ENCODE data around the gene TEX19.
"Not testable (repeated sequence)": the region's sequence is repeated elsewhere in the genome, so short reads cannot be mapped to it uniquely, and the experiment has no call there.

Gene TEX19

GRCh38 chr17:82339634-82340580 lies 19.1 kb upstream of the TEX19 start:
- DNase-seq: no peak

DNA sequence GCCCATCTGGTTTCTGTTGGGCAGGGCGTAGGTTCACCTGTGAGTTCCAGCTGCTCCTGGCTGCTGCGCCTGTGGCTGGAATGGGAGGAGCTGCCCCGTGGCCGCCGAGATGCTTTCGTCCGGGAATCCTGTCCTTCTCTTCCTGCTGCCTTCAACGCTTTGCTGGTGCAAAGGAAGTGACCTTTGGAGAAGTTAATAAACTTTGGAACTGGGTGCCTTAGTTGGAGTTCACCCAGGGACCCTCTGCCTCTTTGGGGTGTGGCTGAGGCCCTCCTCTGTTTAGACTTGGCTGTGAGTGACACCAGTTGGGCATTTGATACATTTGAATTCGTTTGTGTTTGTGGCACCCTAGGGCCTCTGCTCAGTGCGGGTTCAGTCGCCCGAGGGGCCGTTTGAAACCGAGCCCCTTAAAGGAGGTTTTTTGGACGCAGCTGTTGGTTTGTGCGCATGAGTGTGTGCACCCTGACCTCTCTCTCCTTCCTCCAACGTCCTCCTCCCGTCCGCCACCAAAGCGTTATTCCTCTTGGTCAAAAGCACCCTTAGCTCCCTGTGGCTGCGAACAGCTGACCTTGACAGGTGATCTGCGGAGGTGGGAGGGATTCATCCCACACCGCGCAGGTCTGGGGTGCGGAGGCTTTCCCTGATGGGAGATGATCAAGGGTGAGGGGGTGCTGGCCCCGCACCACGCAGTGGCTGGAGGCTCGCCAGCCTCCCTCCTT lies 16.5 kb upstream of the TEX19 start:
- DNase-seq: no peak

- DNase-seq: no peak
Measured at GRCh38 chr17:82343560-82343959, 15.5 kb upstream of the TEX19 start.

GRCh38 chr17:82344175-82344907 lies 14.7 kb upstream of the TEX19 start:
- DNase-seq: no peak

DNA sequence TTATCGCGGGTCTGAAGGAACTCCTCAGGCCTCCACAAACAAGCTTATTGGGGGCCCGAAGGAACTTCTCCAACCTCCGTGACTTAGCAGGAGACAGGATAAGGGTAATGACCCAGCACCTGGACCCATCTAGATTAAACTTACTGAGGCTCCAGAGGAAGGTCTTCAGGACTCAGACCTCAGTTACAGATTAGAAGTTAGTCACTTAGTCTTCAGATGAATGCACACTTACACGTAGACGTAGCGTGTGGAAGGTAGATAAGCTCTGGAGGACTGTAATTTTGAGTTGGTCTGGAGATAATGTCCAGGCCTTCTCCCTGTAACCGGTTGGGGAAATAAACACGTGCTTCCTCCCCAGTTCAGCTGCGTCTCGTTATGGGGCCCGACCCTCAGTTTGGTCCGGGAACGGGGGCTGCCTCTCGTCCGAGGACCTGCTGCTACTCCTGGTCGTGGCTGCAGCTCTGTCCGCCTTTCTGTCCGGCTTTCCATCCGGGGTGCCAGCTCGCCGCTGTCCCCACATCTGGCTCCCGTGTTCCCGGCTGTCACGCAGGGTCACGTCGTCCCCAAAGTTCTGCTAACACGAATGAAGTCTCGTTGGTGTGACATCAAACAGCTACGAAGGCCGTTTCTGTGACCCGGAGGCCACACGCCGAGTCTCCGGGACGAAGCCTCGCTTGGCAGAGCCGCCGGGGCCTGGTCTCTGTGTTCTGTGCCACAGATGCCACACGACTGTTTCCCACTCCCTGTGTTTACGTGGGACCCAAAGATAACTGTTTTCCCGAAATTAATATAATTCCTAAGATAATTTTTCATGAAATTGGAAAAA lies 13.7 kb upstream of the TEX19 start:
- no peak for DNase-seq

- DNase-seq: no peak
Measured at GRCh38 chr17:82346342-82347300, 12.4 kb upstream of the TEX19 start.

DNA sequence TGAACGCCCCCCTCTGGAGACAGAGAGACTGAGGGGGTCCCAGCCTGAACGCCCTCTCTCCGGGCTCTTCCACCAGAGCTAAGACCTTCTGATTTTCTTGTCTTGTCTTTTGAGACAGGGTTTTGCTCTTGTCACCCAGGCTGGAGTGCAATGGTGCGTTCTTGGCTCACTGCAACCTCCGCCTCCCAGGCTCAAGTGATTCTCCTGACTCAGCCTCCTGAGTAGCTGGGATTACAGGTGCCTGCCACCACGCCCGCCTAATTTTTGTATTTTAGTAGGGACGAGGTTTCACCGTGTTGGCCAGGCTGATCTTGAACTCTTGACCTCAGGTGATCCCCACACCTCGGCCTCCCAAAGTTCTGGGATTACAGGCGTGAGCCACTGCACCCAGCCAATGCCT lies 11.1 kb upstream of the TEX19 start:
- not testable (repeated sequence) for DNase-seq

DNA sequence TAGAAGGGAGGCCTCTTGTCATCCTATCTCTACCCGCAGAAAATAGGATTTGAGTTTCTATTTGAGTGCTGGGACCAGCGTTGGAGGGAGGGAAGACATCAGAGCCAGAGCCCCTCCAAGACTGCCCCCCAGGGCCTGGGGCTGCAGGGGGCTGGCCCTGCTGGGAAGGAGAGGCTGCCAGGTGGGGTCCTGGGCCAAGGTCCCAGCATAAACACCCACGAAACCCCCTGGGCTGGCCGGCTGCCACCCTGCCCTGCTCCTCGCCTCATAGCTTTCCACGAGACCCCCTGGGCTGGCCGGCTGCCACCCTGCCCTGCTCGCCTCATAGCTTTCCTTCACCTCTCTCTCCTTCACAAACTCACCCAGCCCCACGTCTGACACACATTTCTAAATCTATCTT lies 10.6 kb upstream of the TEX19 start:
- no peak for DNase-seq

DNA sequence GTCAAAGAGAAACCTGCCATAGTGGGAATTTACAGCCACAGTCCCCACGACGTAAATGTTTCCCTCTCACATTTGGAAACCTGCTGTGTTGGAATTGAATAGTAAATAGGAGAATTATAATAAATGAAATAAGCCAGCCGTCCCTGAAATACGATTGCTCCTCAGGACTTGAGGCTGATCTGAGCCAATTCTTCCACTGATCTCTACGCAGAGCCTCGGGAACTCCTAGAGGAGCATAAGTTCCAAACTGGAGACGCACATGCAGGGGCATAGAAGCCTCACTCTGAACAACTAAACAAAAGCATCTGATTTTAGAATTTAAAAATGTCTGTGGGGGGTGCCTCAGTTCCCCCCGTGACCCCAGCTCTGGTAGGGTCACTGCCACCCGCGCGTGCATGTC lies 10.2 kb upstream of the TEX19 start:
- DNase-seq: no peak

- DNase-seq: no peak
Measured at GRCh38 chr17:82349287-82349701, 9.8 kb upstream of the TEX19 start.

GRCh38 chr17:82350182-82351030 lies 8.6 kb upstream of the TEX19 start:
- DNase-seq: no peak

DNA sequence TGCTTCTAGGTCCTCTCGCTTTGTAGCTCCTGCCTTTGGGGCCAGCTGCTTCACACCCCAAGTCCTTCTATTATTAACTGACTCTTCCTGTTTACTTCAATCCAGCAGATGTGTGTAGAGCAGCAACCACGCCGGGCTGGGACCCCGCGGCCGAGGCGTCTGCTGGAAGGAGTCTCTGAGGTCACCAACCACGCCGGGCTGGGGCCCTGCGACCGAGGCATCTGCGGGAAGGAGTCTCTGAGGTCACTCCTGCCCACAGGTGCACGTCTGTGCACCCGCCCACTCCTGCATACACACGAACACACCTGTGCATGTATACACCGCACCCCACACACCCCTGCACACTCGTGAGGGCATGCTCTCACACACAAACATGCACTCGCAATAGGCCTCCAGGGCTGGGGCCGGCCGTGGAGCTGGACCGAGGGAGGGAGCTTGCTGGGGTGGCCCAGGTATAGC lies 7.8 kb upstream of the TEX19 start:
- DNase-seq: no peak

- DNase-seq: peak; percentile 84
Measured at GRCh38 chr17:82351713-82352488, 7.1 kb upstream of the TEX19 start.

GRCh38 chr17:82353484-82353883 lies 5.6 kb upstream of the TEX19 start:
- no peak for DNase-seq

- DNase-seq: no peak
Measured at GRCh38 chr17:82354804-82355308, 4.2 kb upstream of the TEX19 start.

GRCh38 chr17:82355770-82356427 lies 3.1 kb upstream of the TEX19 start:
- DNase-seq: no peak

GRCh38 chr17:82356845-82357355 lies 2.1 kb upstream of the TEX19 start:
- peak; percentile 46 for DNase-seq

- no peak for DNase-seq
Measured at GRCh38 chr17:82357394-82357793, 1.7 kb upstream of the TEX19 start.
